Kidney glomerular epithelial cell (primary cell): Measurements from ENCODE around the gene CYP2C8.
"Not testable (repeated sequence)": the region's sequence is repeated elsewhere in the genome, so short reads cannot be mapped to it uniquely, and the experiment has no call there.

ENCODE experiments used
- DNase-seq: peaks from one replicate; lab custom pipeline; 2025; lab: John Stamatoyannopoulos, UW

The CYP2C8 gene

GRCh38 chr10:95069286-95069685 lies at the start of gene CYP2C8:
Gene CYP2C8, minus strand, starts transcription at chr10:95069497. Its CDS starts 95 bp downstream, at chr10:95069402.
- DNase-seq, result no peak

- no peak for DNase-seq
Measured at GRCh38 chr10:95116869-95117269, 47.6 kb upstream of the CYP2C8 start.

- DNase-seq, result not testable (repeated sequence)
Measured at GRCh38 chr10:95110823-95111222, 41.5 kb upstream of the CYP2C8 start.

GRCh38 chr10:95097805-95098204 lies 28.5 kb upstream of the CYP2C8 start:
- no peak for DNase-seq

- no peak for DNase-seq
Measured at GRCh38 chr10:95096143-95096542, 26.8 kb upstream of the CYP2C8 start.

- DNase-seq, result not testable (repeated sequence)
Measured at GRCh38 chr10:95079626-95080025, 10.3 kb upstream of the CYP2C8 start.

- no peak for DNase-seq
Measured at GRCh38 chr10:95077556-95077955, 8.3 kb upstream of the CYP2C8 start.

GRCh38 chr10:95071107-95071660 lies 1.9 kb upstream of the CYP2C8 start:
- DNase-seq, result no peak

GRCh38 chr10:95064125-95064524 lies 5.2 kb downstream of the CYP2C8 start:
- DNase-seq, result not testable (repeated sequence)

GRCh38 chr10:95056744-95057363 lies 12.4 kb downstream of the CYP2C8 start:
- DNase-seq, result no peak

- DNase-seq, result no peak
Measured at GRCh38 chr10:95049919-95050318, 19.4 kb downstream of the CYP2C8 start.

- no peak for DNase-seq
Measured at GRCh38 chr10:95048206-95048605, 21.1 kb downstream of the CYP2C8 start.

- DNase-seq, result no peak
Measured at GRCh38 chr10:95039281-95039680, 30.0 kb downstream of the CYP2C8 start.

GRCh38 chr10:95035332-95036295 lies 33.7 kb downstream of the CYP2C8 start:
- no peak for DNase-seq

- no peak for DNase-seq
Measured at GRCh38 chr10:95034401-95034800, 34.9 kb downstream of the CYP2C8 start.

- DNase-seq, result no peak
Measured at GRCh38 chr10:95031656-95032055, 37.6 kb downstream of the CYP2C8 start.

GRCh38 chr10:95026461-95026860 lies 42.8 kb downstream of the CYP2C8 start:
- no peak for DNase-seq

- DNase-seq, result no peak
Measured at GRCh38 chr10:94997741-94998174, 71.5 kb downstream of the CYP2C8 start.

- DNase-seq, result no peak
Measured at GRCh38 chr10:94992811-94993210, 76.5 kb downstream of the CYP2C8 start.

- no peak for DNase-seq
Measured at GRCh38 chr10:94991243-94991888, 77.9 kb downstream of the CYP2C8 start.

GRCh38 chr10:94989192-94989591 lies 80.1 kb downstream of the CYP2C8 start:
- no peak for DNase-seq
